Transverse colon (tissue), 4 donors: ENCODE data around the gene HOXC12. TPM values are rescaled to one million over a fixed set of nuclear protein-coding genes. Genes with fewer than 3 reads are reported as not detected.

Experiments
- DNase-seq: peaks from one replicate; pipeline ENCODE4 v3.0.0-alpha.2; 2019
- H3K27ac ChIP-seq, 4 donors: fragments of 200-600 bp; sonication (generic); 2 replicates each; pipeline ENCODE4 v1.5.1; 2016 to 2018; ENCODE audit warnings: inconsistent platforms in 4 of 4
- H3K27me3 ChIP-seq: fragments of 200-600 bp; sonication (generic); 2 replicates; pipeline ENCODE4 v1.5.1; 2017; ENCODE audit warnings: inconsistent platforms
- H3K36me3 ChIP-seq, 4 donors: fragments of 200-600 bp; sonication (generic); 2 replicates each; pipeline ENCODE4 v1.5.1; 2017 to 2019; ENCODE audit warnings: inconsistent platforms in 4 of 4
- H3K4me1 ChIP-seq, 4 donors: fragments of 200-600 bp; sonication (generic); 2 replicates each; pipeline ENCODE4 v1.5.1; 2017 to 2020; ENCODE audit warnings: inconsistent platforms in 4 of 4
- H3K4me3 ChIP-seq, 4 donors: fragments of 200-600 bp; sonication (generic); 1 replicate in 1 of 4; 2 replicates in 3 of 4; pipeline versions ENCODE4 v1.5.1 to v1.6.1; 2017 to 2019; ENCODE audit warnings: inconsistent platforms in 4 of 4
- H3K9me3 ChIP-seq, 2 donors: fragments of 200-600 bp; sonication (generic); 2 replicates each; pipeline ENCODE4 v1.5.1; 2017 to 2019; ENCODE audit warnings: inconsistent platforms in 2 of 2
- EP300 ChIP-seq: sonication (generic); formaldehyde crosslinking; IDR thresholded peaks from one replicate; pipeline ENCODE4 v1.6.1; 2017; ENCODE audit warnings: antibody characterized with exemption, low read depth
- POLR2A ChIP-seq: fragments of 450-650 bp; IDR thresholded peaks from one replicate; pipeline ENCODE4 v1.6.1; 2016; ENCODE audit warnings: antibody characterized with exemption, mild to moderate bottlenecking, moderate library complexity
- POLR2AphosphoS5 ChIP-seq, 3 donors: sonication (generic); formaldehyde crosslinking; IDR thresholded peaks; one replicate each; pipeline ENCODE4 v1.6.1; 2016; ENCODE audit warnings: antibody characterized with exemption in 3 of 3
- WGBS, 2 donors: methylation state at CpG; one replicate each; pipeline ENCODE4 v1.1.5; 2018; ENCODE audit warnings: low coverage in 1 of 2; 5-methylcytosine and 5-hydroxymethylcytosine counted together
- in situ Hi-C, 4 donors: fragments of 200-750 bp; cut with MboI; loops; one replicate each; pipeline versions ENCODE4 v1.15.0 to v1.15.1; 2017; ENCODE audit warnings: low sequenced_read_pairs in 3 of 4, low pct_ligation_motif_present in 1 of 4, low pct_unique_long_range_greater_than_20kb in 1 of 4
- intact Hi-C: fragments of 100-400 bp; cut with DNase I; formaldehyde crosslinking; loops from one replicate; pipeline ENCODE4 v1.15.1; 2023; ENCODE audit warnings: low total_unique reads
- total RNA-seq, 4 donors: library from RNA; depleted of rRNA; stranded (reverse); fragments of >200 nt; gene quantifications; one replicate each; pipeline ENCODE4 v1.1.0, GENCODE V29; 2016
- TF ChIP-seq, protein P1 (sequence below), 5 experiments: fragments of 200-600 bp in 3 of 5; fragments of 450-650 bp in 2 of 5; sonication (generic) in 3 of 5; IDR thresholded peaks; 1 replicate in 2 of 5; 2 replicates in 3 of 5; pipeline ENCODE4 v1.5.1; 2016 to 2017; ENCODE audit warnings: antibody characterized with exemption in 5 of 5, inconsistent platforms in 3 of 5, mild to moderate bottlenecking in 2 of 5, moderate library complexity in 1 of 5

Gene HOXC12
- total RNA-seq, 4 donors from 2014 or later: not detected

- Histone ChIP-seq H3K27ac (peak overlapping the region in 2 of 4 donors; percentile 28 to 55), H3K4me3 (no peak overlapping the region), H3K27me3 (peaks cover 100% of the 10 kb centered on the region), H3K9me3 (no peaks in the 10 kb centered on the region), H3K36me3 (no peaks in the 10 kb centered on the region), H3K4me1 (peaks cover 0 to 14% (median 6%) of the 10 kb centered on the region in 4 donors)
- TF ChIP-seq, protein P1, sequence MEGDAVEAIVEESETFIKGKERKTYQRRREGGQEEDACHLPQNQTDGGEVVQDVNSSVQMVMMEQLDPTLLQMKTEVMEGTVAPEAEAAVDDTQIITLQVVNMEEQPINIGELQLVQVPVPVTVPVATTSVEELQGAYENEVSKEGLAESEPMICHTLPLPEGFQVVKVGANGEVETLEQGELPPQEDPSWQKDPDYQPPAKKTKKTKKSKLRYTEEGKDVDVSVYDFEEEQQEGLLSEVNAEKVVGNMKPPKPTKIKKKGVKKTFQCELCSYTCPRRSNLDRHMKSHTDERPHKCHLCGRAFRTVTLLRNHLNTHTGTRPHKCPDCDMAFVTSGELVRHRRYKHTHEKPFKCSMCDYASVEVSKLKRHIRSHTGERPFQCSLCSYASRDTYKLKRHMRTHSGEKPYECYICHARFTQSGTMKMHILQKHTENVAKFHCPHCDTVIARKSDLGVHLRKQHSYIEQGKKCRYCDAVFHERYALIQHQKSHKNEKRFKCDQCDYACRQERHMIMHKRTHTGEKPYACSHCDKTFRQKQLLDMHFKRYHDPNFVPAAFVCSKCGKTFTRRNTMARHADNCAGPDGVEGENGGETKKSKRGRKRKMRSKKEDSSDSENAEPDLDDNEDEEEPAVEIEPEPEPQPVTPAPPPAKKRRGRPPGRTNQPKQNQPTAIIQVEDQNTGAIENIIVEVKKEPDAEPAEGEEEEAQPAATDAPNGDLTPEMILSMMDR (IDR thresholded peaks at IDR 0.05): no peak
- TF ChIP-seq POLR2AphosphoS5 (IDR thresholded peaks at IDR 0.05): no peak
- TF ChIP-seq POLR2A: no peak
- TF ChIP-seq EP300: no peak
- WGBS, 2 donors: 11 to 28% methylated on average over 16 to 36 of the region's 36 CpGs
- in situ Hi-C loops (no loop called here), intact Hi-C loops (no loop called here)
- DNase-seq: no peak
Measured at GRCh38 chr12:53966385-53967133, 11.9 kb downstream of the HOXC12 start.

DNA sequence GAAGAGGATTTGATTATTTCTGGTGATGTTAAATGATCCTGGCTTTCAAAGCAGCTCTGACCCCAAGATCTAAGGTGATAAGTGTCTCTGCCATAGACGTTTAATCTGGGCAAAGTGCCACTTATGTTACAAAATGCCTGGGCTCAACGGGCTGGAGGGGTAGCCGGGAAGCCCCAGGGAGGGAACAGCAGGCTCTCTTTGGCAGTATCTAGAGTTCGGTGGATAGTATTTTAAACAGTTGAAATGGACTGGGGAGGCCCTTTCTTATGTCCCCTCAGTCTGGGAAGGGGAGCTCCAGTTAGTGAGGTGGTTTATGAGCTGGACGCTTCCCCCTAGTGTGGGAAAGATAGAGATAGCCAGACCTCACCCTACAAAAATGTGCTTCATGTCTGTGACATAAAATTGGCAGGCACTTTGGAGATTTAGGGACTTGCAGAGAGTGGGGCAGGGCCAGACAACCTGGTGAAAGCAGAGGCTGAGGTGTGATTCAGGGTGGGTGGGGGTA lies 12.8 kb downstream of the HOXC12 start:
- no peak for DNase-seq
- no peaks in the 10 kb centered on the region for H3K36me3 ChIP-seq
- no peak for TF ChIP-seq POLR2AphosphoS5 (IDR thresholded peaks at IDR 0.05)
- TF ChIP-seq POLR2A: no peak
- TF ChIP-seq, protein P1 (IDR thresholded peaks at IDR 0.05): no peak
- no peak for TF ChIP-seq EP300
- in situ Hi-C loops (no loop called here), intact Hi-C loops (no loop called here)
- no peak overlapping the region for H3K4me3 ChIP-seq
- peak overlapping the region in 1 of 4 donors; percentile 55 for H3K27ac ChIP-seq
- H3K4me1 ChIP-seq: peaks cover 0 to 14% (median 6%) of the 10 kb centered on the region in 4 donors
- H3K27me3 ChIP-seq: peaks cover 100% of the 10 kb centered on the region
- no peaks in the 10 kb centered on the region for H3K9me3 ChIP-seq
- WGBS, 2 donors: 18% methylated on average over 5 of the region's 5 CpGs; no CpG with 5 or more reads in 1 of the 2 donors

- no peaks in the 10 kb centered on the region for H3K36me3 ChIP-seq
- in situ Hi-C loops: no loop called here
- WGBS, 2 donors: 41 to 45% methylated on average over 2 to 24 of the region's 24 CpGs
Measured at GRCh38 chr12:53968214-53969127, 13.8 kb downstream of the HOXC12 start.

More at GRCh38 chr12:53968214-53969127, 13.8 kb downstream of the HOXC12 start:
- intact Hi-C loops: no loop called here
- Histone ChIP-seq H3K4me1 (peaks cover under 1 to 16% (median 7%) of the 10 kb centered on the region in 4 donors), H3K4me3 (no peak overlapping the region), H3K27ac (peak overlapping the region in 1 of 4 donors; percentile 55), H3K27me3 (peaks cover 100% of the 10 kb centered on the region), H3K9me3 (no peaks in the 10 kb centered on the region)
- no peak for TF ChIP-seq POLR2AphosphoS5 (IDR thresholded peaks at IDR 0.05)
- no peak for TF ChIP-seq EP300
- TF ChIP-seq, protein P1 (IDR thresholded peaks at IDR 0.05): no peak
- TF ChIP-seq POLR2A: no peak
- DNase-seq: no peak
